OCI-LY3 (cell line): Measurements from ENCODE around the gene ICOS.

ENCODE experiments used
- EZH2phosphoT487 ChIP-seq: fragments of 200-600 bp; shearing (Covaris generic); IDR thresholded peaks from 2 replicates; pipeline ENCODE4 v1.6.1; 2018; ENCODE audit warnings: antibody characterized with exemption, mixed run types, low read depth
- TF ChIP-seq, protein P1 (sequence below): fragments of 200-600, 300-600 bp; sonication (generic); IDR thresholded peaks from 2 replicates; pipeline ENCODE4 v1.5.1; 2014; ENCODE audit warnings: antibody characterized with exemption, low read length, low read depth

GRCh38 chr2:204005940-204006721 is 69.6 kb downstream of the ICOS start:
- TF ChIP-seq, protein P1, sequence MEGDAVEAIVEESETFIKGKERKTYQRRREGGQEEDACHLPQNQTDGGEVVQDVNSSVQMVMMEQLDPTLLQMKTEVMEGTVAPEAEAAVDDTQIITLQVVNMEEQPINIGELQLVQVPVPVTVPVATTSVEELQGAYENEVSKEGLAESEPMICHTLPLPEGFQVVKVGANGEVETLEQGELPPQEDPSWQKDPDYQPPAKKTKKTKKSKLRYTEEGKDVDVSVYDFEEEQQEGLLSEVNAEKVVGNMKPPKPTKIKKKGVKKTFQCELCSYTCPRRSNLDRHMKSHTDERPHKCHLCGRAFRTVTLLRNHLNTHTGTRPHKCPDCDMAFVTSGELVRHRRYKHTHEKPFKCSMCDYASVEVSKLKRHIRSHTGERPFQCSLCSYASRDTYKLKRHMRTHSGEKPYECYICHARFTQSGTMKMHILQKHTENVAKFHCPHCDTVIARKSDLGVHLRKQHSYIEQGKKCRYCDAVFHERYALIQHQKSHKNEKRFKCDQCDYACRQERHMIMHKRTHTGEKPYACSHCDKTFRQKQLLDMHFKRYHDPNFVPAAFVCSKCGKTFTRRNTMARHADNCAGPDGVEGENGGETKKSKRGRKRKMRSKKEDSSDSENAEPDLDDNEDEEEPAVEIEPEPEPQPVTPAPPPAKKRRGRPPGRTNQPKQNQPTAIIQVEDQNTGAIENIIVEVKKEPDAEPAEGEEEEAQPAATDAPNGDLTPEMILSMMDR, result no peak
- TF ChIP-seq EZH2phosphoT487, result no peak
